KOPT-K1 (cell line): ENCODE data around the gene MKI67.

ENCODE experiments used
- H3K27ac ChIP-seq: fragments of 200-600 bp; sonication (generic); 2 replicates; pipeline ENCODE4 v1.5.1; 2016; ENCODE audit warnings: antibody characterized with exemption, mild to moderate bottlenecking, low read depth, low read length; ENCODE audit not compliant: poor library complexity, severe bottlenecking
- H3K36me3 ChIP-seq: fragments of 200-600 bp; sonication (generic); 2 replicates; pipeline ENCODE4 v1.5.1; 2017; ENCODE audit warnings: antibody characterized with exemption, mild to moderate bottlenecking, low read length, moderate library complexity; ENCODE audit not compliant: insufficient read depth
- H3K9me3 ChIP-seq: fragments of 200-600 bp; sonication (generic); 2 replicates; pipeline ENCODE4 v1.5.1; 2017; ENCODE audit warnings: antibody characterized with exemption, low read length, mild to moderate bottlenecking; ENCODE audit not compliant: insufficient read depth, poor library complexity, severe bottlenecking

Gene MKI67

GRCh38 chr10:128086003-128086863, 40.0 kb downstream of the MKI67 start:
- Histone ChIP-seq H3K36me3 (no peaks in the 10 kb centered on the region; the same call in 1 of the 2 replicates), H3K27ac (no peak overlapping the region), H3K9me3 (no peaks in the 10 kb centered on the region)

GRCh38 chr10:128084991-128085390, 41.2 kb downstream of the MKI67 start:
- Histone ChIP-seq H3K27ac (no peak overlapping the region), H3K36me3 (no peaks in the 10 kb centered on the region; the same call in 1 of the 2 replicates), H3K9me3 (no peaks in the 10 kb centered on the region)

GRCh38 chr10:128084364-128084763, 41.9 kb downstream of the MKI67 start:
- H3K9me3 ChIP-seq: no peaks in the 10 kb centered on the region
- H3K27ac ChIP-seq: no peak overlapping the region
- peaks cover 5% of the 10 kb centered on the region; the same call in 1 of the 2 replicates for H3K36me3 ChIP-seq

GRCh38 chr10:128083191-128083895, 42.9 kb downstream of the MKI67 start:
- H3K27ac ChIP-seq: no peak overlapping the region
- H3K9me3 ChIP-seq: no peaks in the 10 kb centered on the region
- H3K36me3 ChIP-seq: peaks cover 13% of the 10 kb centered on the region; the same call in 1 of the 2 replicates

GRCh38 chr10:128081720-128082119, 44.5 kb downstream of the MKI67 start:
- Histone ChIP-seq H3K9me3 (no peaks in the 10 kb centered on the region), H3K27ac (no peak overlapping the region), H3K36me3 (peaks cover 29% of the 10 kb centered on the region; the same call in 1 of the 2 replicates)

GRCh38 chr10:128081222-128081621, 45.0 kb downstream of the MKI67 start:
- peaks cover 34% of the 10 kb centered on the region; the same call in 1 of the 2 replicates for H3K36me3 ChIP-seq

GRCh38 chr10:128080641-128081040, 45.6 kb downstream of the MKI67 start:
- Histone ChIP-seq H3K9me3 (no peaks in the 10 kb centered on the region), H3K36me3 (peaks cover 40% of the 10 kb centered on the region; the same call in 1 of the 2 replicates)

More at GRCh38 chr10:128081222-128081621, 45.0 kb downstream of the MKI67 start:
- Histone ChIP-seq H3K27ac (no peak overlapping the region), H3K9me3 (no peaks in the 10 kb centered on the region)

GRCh38 chr10:128080231-128080630, 46.0 kb downstream of the MKI67 start:
- Histone ChIP-seq H3K9me3 (no peaks in the 10 kb centered on the region), H3K36me3 (peaks cover 42% of the 10 kb centered on the region), H3K27ac (no peak overlapping the region)

More at GRCh38 chr10:128080641-128081040, 45.6 kb downstream of the MKI67 start:
- no peak overlapping the region for H3K27ac ChIP-seq

- Histone ChIP-seq H3K36me3 (peaks cover 61% of the 10 kb centered on the region), H3K9me3 (peaks cover 12% of the 10 kb centered on the region), H3K27ac (no peak overlapping the region)
Observed at GRCh38 chr10:128078136-128078969, 47.9 kb downstream of the MKI67 start.

- H3K36me3 ChIP-seq: peaks cover 69% of the 10 kb centered on the region
- peaks cover 12% of the 10 kb centered on the region for H3K9me3 ChIP-seq
- no peak overlapping the region for H3K27ac ChIP-seq
Observed at GRCh38 chr10:128077155-128077875, 48.9 kb downstream of the MKI67 start.

- H3K27ac ChIP-seq: no peak overlapping the region
- peaks cover 94% of the 10 kb centered on the region for H3K36me3 ChIP-seq
- peaks cover 12% of the 10 kb centered on the region for H3K9me3 ChIP-seq
Observed at GRCh38 chr10:128074589-128074988, 51.6 kb downstream of the MKI67 start.

GRCh38 chr10:128073890-128074289, 52.3 kb downstream of the MKI67 start:
- Histone ChIP-seq H3K36me3 (peaks cover 89% of the 10 kb centered on the region), H3K27ac (no peak overlapping the region)

GRCh38 chr10:128072941-128073645, 53.1 kb downstream of the MKI67 start:
- H3K27ac ChIP-seq: no peak overlapping the region
- H3K36me3 ChIP-seq: peaks cover 90% of the 10 kb centered on the region
- H3K9me3 ChIP-seq: peaks cover 12% of the 10 kb centered on the region

More at GRCh38 chr10:128073890-128074289, 52.3 kb downstream of the MKI67 start:
- H3K9me3 ChIP-seq: peaks cover 12% of the 10 kb centered on the region
